SK-N-SH (cell line): ENCODE results near the gene CRTC3. TPM values are rescaled to one million over a fixed set of nuclear protein-coding genes. Genes with fewer than 3 reads are reported as not detected.

ENCODE experiments used
- CTCF ChIA-PET: fragments of 300-600, 350-600 bp; formaldehyde crosslinking; extraction: SDS; loops from one replicate; lab custom pipeline; 2021; lab: Yijun Ruan, JAX
- POLR2A ChIA-PET: fragments of 350-600 bp; sonication (Branson Sonifier 250); formaldehyde crosslinking; extraction: SDS; loops from one replicate; lab custom pipeline; 2020; ENCODE audit warnings: antibody characterized with exemption, inconsistent platforms; lab: Yijun Ruan, JAX
- DNase-seq: peaks from one replicate; pipeline ENCODE4 v3.0.0; 2012
- H2AFZ ChIP-seq: fragments of 200-600 bp; sonication (generic); 2 replicates; pipeline ENCODE4 v1.8.1; 2016; ENCODE audit warnings: antibody characterized with exemption, mild to moderate bottlenecking, low read depth
- H3F3A ChIP-seq: fragments of 200-600 bp; sonication (generic); replicated peaks from 2 replicates; pipeline ENCODE3; 2016; ENCODE audit warnings: antibody characterized with exemption, mild to moderate bottlenecking; ENCODE audit not compliant: insufficient read depth
- H3K27ac ChIP-seq, 2 experiments: fragments of 200-500 bp in 1 of 2; fragments of 200-600 bp in 1 of 2; sonication (Bioruptor generic) in 1 of 2; sonication (generic), shearing (Covaris generic) in 1 of 2; 2 replicates each; pipeline versions ENCODE4 v1.5.1 to v1.6.1; 2014 to 2016; ENCODE audit warnings: low read depth in 2 of 2, inconsistent platforms in 1 of 2, low read length in 1 of 2, mild to moderate bottlenecking in 1 of 2, mixed read lengths in 1 of 2
- H3K27me3 ChIP-seq: fragments of 200-600 bp; sonication (generic), shearing (Covaris generic); 2 replicates; pipeline ENCODE4 v1.6.1; 2016; ENCODE audit warnings: mixed run types; ENCODE audit not compliant: insufficient read depth
- H3K36me3 ChIP-seq, 2 experiments: fragments of 200-500 bp in 1 of 2; fragments of 200-600 bp in 1 of 2; sonication (Bioruptor generic) in 1 of 2; sonication (generic) in 1 of 2; replicated peaks in 1 of 2; 2 replicates each; pipeline versions ENCODE3 to v1.5.1; 2014 to 2016; ENCODE audit warnings: low read length in 1 of 2, mild to moderate bottlenecking in 1 of 2; ENCODE audit not compliant: insufficient read depth in 2 of 2, control insufficient read depth in 1 of 2
- H3K4me1 ChIP-seq, 2 experiments: fragments of 200-500 bp in 1 of 2; fragments of 200-600 bp in 1 of 2; sonication (Bioruptor generic) in 1 of 2; sonication (generic), shearing (Covaris generic) in 1 of 2; 2 replicates each; pipeline versions ENCODE4 v1.5.1 to v1.6.1; 2014 to 2016; ENCODE audit warnings: low read depth in 1 of 2, low read length in 1 of 2, mixed run types in 1 of 2; ENCODE audit not compliant: insufficient read depth in 2 of 2, control insufficient read depth in 1 of 2
- H3K4me2 ChIP-seq: fragments of 200-600 bp; sonication (generic), shearing (Covaris generic); 2 replicates; pipeline ENCODE4 v1.6.1; 2017; ENCODE audit warnings: mixed run types
- H3K4me3 ChIP-seq, 2 experiments: fragments of 200-500 bp in 1 of 2; fragments of 200-600 bp in 1 of 2; sonication (Bioruptor generic) in 1 of 2; sonication (generic), shearing (Covaris generic) in 1 of 2; 2 replicates each; pipeline versions ENCODE4 v1.5.1 to v1.8.1; 2014 to 2016; ENCODE audit warnings: low read depth in 2 of 2, inconsistent platforms in 1 of 2, low read length in 1 of 2, mild to moderate bottlenecking in 1 of 2, mixed read lengths in 1 of 2, moderate library complexity in 1 of 2
- H3K79me2 ChIP-seq: fragments of 200-600 bp; sonication (generic); 2 replicates; pipeline ENCODE4 v1.8.1; 2017; ENCODE audit warnings: mild to moderate bottlenecking; ENCODE audit not compliant: insufficient read depth
- H3K9ac ChIP-seq: fragments of 200-600 bp; sonication (generic); 2 replicates; pipeline ENCODE4 v1.6.1; 2017; ENCODE audit warnings: mixed run types
- H3K9me2 ChIP-seq: fragments of 200-600 bp; sonication (generic); 2 replicates; pipeline ENCODE4 v1.6.1; 2017; ENCODE audit warnings: mixed run types
- H3K9me3 ChIP-seq: fragments of 200-600 bp; sonication (generic); 2 replicates; pipeline ENCODE4 v1.6.1; 2017; ENCODE audit warnings: mixed run types, mild to moderate bottlenecking, moderate library complexity
- H4K20me1 ChIP-seq: fragments of 200-600 bp; sonication (generic); 2 replicates; pipeline ENCODE4 v1.6.1; 2017; ENCODE audit warnings: mild to moderate bottlenecking, mixed run types; ENCODE audit not compliant: insufficient read depth
- CHD2 ChIP-seq: fragments of 150-350 bp; IDR thresholded peaks from 2 replicates; pipeline ENCODE4 v1.6.1; 2018; ENCODE audit warnings: low read length; ENCODE audit not compliant: partially characterized antibody
- EZH2phosphoT487 ChIP-seq: fragments of 200-600 bp; sonication (generic); IDR thresholded peaks from 2 replicates; pipeline ENCODE4 v1.6.1; 2017; ENCODE audit warnings: low read depth, mixed run types, mild to moderate bottlenecking, antibody characterized with exemption, moderate library complexity, borderline replicate concordance
- GABPA ChIP-seq: IDR thresholded peaks from 2 replicates; pipeline ENCODE4 v1.4.0; 2012; ENCODE audit warnings: low read depth, mild to moderate bottlenecking
- POLR2AphosphoS5 ChIP-seq: IDR thresholded peaks from 2 replicates; pipeline ENCODE4 v1.6.1; 2012; ENCODE audit warnings: low read depth, low read length
- RFX5 ChIP-seq: IDR thresholded peaks from 2 replicates; pipeline ENCODE4 v1.6.1; 2012; ENCODE audit warnings: mild to moderate bottlenecking, improper control_type of control experiment, low read length
- SMC3 ChIP-seq: IDR thresholded peaks from 2 replicates; pipeline ENCODE4 v1.6.1; 2012; ENCODE audit warnings: low read depth, low read length, improper control_type of control experiment
- TAF1 ChIP-seq: IDR thresholded peaks from 2 replicates; pipeline ENCODE4 v1.6.1; 2012; ENCODE audit warnings: low read depth, mild to moderate bottlenecking, low read length, moderate library complexity, borderline replicate concordance
- TCF12 ChIP-seq: IDR thresholded peaks from 2 replicates; pipeline ENCODE4 v1.4.0; 2012
- TEAD4 ChIP-seq: IDR thresholded peaks from 2 replicates; pipeline ENCODE4 v1.4.0; 2012; ENCODE audit warnings: mild to moderate bottlenecking, borderline replicate concordance; ENCODE audit not compliant: insufficient read depth
- USF2 ChIP-seq: fragments of 150-350 bp; IDR thresholded peaks from 2 replicates; pipeline ENCODE4 v1.6.1; 2017; ENCODE audit warnings: antibody characterized with exemption, low read length, low read depth, borderline replicate concordance
- YY1 ChIP-seq: IDR thresholded peaks from 2 replicates; pipeline ENCODE4 v1.4.0; 2012; ENCODE audit warnings: low read depth, mild to moderate bottlenecking
- WGBS: methylation state at CpG from one replicate; pipeline ENCODE4 v1.1.6; 2017; ENCODE audit warnings: low lambda C conversion rate; 5-methylcytosine and 5-hydroxymethylcytosine counted together
- polyA plus RNA-seq, 3 experiments: library from polyadenylated mRNA; depleted of rRNA; stranded (reverse); fragments of >200 nt; gene quantifications; 2 replicates each; pipeline ENCODE4 v1.2.3, GENCODE V29; 2012
- TF ChIP-seq, protein P1 (sequence below): IDR thresholded peaks from 2 replicates; pipeline ENCODE4 v1.6.1; 2012; ENCODE audit warnings: mild to moderate bottlenecking, low read depth, low read length, moderate library complexity
- TF ChIP-seq, protein P2 (sequence below): IDR thresholded peaks from 2 replicates; pipeline ENCODE4 v1.4.0; 2012; ENCODE audit warnings: low read depth
- TF ChIP-seq, protein P3 (sequence below): IDR thresholded peaks from 2 replicates; pipeline ENCODE4 v1.4.0; 2012; ENCODE audit warnings: low read depth, borderline replicate concordance

The CRTC3 gene
- polyA plus RNA-seq, 1 of the 3 experiments (the other 2 are of a cell fraction): 16.7 TPM

- TF ChIP-seq, protein P1, sequence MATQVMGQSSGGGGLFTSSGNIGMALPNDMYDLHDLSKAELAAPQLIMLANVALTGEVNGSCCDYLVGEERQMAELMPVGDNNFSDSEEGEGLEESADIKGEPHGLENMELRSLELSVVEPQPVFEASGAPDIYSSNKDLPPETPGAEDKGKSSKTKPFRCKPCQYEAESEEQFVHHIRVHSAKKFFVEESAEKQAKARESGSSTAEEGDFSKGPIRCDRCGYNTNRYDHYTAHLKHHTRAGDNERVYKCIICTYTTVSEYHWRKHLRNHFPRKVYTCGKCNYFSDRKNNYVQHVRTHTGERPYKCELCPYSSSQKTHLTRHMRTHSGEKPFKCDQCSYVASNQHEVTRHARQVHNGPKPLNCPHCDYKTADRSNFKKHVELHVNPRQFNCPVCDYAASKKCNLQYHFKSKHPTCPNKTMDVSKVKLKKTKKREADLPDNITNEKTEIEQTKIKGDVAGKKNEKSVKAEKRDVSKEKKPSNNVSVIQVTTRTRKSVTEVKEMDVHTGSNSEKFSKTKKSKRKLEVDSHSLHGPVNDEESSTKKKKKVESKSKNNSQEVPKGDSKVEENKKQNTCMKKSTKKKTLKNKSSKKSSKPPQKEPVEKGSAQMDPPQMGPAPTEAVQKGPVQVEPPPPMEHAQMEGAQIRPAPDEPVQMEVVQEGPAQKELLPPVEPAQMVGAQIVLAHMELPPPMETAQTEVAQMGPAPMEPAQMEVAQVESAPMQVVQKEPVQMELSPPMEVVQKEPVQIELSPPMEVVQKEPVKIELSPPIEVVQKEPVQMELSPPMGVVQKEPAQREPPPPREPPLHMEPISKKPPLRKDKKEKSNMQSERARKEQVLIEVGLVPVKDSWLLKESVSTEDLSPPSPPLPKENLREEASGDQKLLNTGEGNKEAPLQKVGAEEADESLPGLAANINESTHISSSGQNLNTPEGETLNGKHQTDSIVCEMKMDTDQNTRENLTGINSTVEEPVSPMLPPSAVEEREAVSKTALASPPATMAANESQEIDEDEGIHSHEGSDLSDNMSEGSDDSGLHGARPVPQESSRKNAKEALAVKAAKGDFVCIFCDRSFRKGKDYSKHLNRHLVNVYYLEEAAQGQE: no peak
- no peak for TF ChIP-seq TAF1
- no peak for TF ChIP-seq TEAD4
- no peak for TF ChIP-seq YY1
- no peak for TF ChIP-seq CHD2
These were observed 36.1 kb upstream of the CRTC3 start (continued) for GRCh38 chr15:90493647-90494046.

- POLR2A ChIA-PET: no interaction called here
- Histone ChIP-seq H3K36me3 (peaks cover 74 to 88% of the 10 kb centered on the region in 2 experiments), H3K4me3 (no peak overlapping the region), H3K9ac (no peak overlapping the region), H3K27me3 (no peaks in the 10 kb centered on the region), H4K20me1 (no peaks in the 10 kb centered on the region), H2AFZ (no peak overlapping the region), H3K27ac (no peak overlapping the region), H3F3A (peaks cover 16% of the 10 kb centered on the region), H3K4me1 (no peaks in the 10 kb centered on the region), H3K9me2 (no peaks in the 10 kb centered on the region), H3K79me2 (no peaks in the 10 kb centered on the region), H3K4me2 (no peak overlapping the region), H3K9me3 (no peaks in the 10 kb centered on the region)
- WGBS: 85% methylated on average over 3 of the region's 3 CpGs
- TF ChIP-seq, protein P2, sequence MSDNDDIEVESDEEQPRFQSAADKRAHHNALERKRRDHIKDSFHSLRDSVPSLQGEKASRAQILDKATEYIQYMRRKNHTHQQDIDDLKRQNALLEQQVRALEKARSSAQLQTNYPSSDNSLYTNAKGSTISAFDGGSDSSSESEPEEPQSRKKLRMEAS: no peak
- no peak for TF ChIP-seq EZH2phosphoT487
- TF ChIP-seq GABPA: no peak
- TF ChIP-seq POLR2AphosphoS5: no peak
- TF ChIP-seq TAF1: no peak
- no peak for TF ChIP-seq TCF12
- TF ChIP-seq USF2: no peak
- TF ChIP-seq, protein P3, sequence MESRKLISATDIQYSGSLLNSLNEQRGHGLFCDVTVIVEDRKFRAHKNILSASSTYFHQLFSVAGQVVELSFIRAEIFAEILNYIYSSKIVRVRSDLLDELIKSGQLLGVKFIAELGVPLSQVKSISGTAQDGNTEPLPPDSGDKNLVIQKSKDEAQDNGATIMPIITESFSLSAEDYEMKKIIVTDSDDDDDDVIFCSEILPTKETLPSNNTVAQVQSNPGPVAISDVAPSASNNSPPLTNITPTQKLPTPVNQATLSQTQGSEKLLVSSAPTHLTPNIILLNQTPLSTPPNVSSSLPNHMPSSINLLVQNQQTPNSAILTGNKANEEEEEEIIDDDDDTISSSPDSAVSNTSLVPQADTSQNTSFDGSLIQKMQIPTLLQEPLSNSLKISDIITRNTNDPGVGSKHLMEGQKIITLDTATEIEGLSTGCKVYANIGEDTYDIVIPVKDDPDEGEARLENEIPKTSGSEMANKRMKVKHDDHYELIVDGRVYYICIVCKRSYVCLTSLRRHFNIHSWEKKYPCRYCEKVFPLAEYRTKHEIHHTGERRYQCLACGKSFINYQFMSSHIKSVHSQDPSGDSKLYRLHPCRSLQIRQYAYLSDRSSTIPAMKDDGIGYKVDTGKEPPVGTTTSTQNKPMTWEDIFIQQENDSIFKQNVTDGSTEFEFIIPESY: no peak
- TF ChIP-seq YY1: no peak
- no peak for TF ChIP-seq RFX5
- TF ChIP-seq, protein P1: no peak
- TF ChIP-seq SMC3: no peak
- TF ChIP-seq CHD2: no peak
- no peak for DNase-seq
- CTCF ChIA-PET: interaction anchor here (0.7 to 2.2 kb wide), 2 partner anchors 13 to 39 kb away, joined by 3 to 7 read pairs; no protein-coding TSS in a partner anchor
These were observed 34.7 kb upstream of the CRTC3 start for GRCh38 chr15:90495067-90495466.
